RWPE2 (cell line): Measurements from ENCODE around the gene C2orf68.

Experiments
- ATAC-seq: fragments of 200-7000 bp; cut with Tn5 transposase; 3 replicates; pipeline ENCODE4 v1.9.1; 2021; ENCODE audit warnings: low read depth
- DNase-seq: peaks from one replicate; pipeline ENCODE4 v3.0.0-alpha.2; 2020; ENCODE audit warnings: low spot score
- H3K27ac ChIP-seq: fragments of 450-650 bp; 2 replicates; pipeline ENCODE4 v1.5.1; 2017; ENCODE audit warnings: mild to moderate bottlenecking; ENCODE audit not compliant: poor library complexity, severe bottlenecking
- H3K27me3 ChIP-seq: fragments of 250-450 bp; sonication (Bioruptor Pico); 2 replicates; pipeline ENCODE4 v1.5.1; 2021; ENCODE audit warnings: mild to moderate bottlenecking, moderate library complexity; ENCODE audit not compliant: insufficient read depth, poor library complexity, severe bottlenecking
- H3K36me3 ChIP-seq: fragments of 250-450 bp; sonication (Bioruptor Pico); 2 replicates; pipeline ENCODE4 v1.5.1; 2020; ENCODE audit warnings: low read depth, mild to moderate bottlenecking, moderate library complexity
- H3K4me1 ChIP-seq: fragments of 250-450 bp; sonication (Bioruptor Pico); 2 replicates; pipeline ENCODE4 v1.5.1; 2021; ENCODE audit warnings: mild to moderate bottlenecking, moderate library complexity; ENCODE audit not compliant: insufficient read depth, poor library complexity, severe bottlenecking
- H3K4me3 ChIP-seq: fragments of 250-450 bp; sonication (Bioruptor Pico); 2 replicates; pipeline ENCODE4 v1.5.1; 2021; ENCODE audit warnings: mild to moderate bottlenecking, moderate library complexity; ENCODE audit not compliant: severe bottlenecking
- H3K9me3 ChIP-seq: fragments of 250-450 bp; sonication (Bioruptor Pico); 2 replicates; pipeline ENCODE4 v1.5.1; 2021; ENCODE audit warnings: mild to moderate bottlenecking, moderate library complexity; ENCODE audit not compliant: severe bottlenecking
- CTCF ChIP-seq: fragments of 450-650 bp; IDR thresholded peaks from one replicate; pipeline ENCODE4 v1.5.1; 2017; ENCODE audit warnings: mild to moderate bottlenecking, moderate library complexity; ENCODE audit not compliant: poor library complexity, severe bottlenecking

The C2orf68 gene

DNA sequence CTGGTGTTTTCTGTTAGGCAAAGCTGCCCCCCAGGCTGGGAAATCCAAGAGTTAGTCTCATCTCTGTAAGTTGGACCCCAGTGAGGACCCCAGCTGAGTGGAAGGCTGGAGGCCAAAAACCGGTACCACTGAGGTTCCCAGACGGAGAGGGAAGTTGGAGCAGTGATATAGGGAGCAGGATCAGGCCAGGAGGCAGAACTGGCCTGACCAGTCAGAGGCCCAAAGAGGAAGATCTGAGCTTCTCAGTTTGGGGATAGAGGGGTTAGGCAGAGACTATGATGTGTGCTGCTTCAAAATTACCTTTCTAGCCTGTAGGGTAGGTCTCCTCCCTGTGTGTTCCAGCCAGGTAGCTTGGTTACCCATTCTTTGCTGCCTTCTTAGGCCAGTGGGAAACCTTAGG, 20.9 kb downstream of the C2orf68 start:
- no peak for TF ChIP-seq CTCF
- ATAC-seq = no peak
- no peaks in the 10 kb centered on the region for H3K36me3 ChIP-seq
- no peak overlapping the region for H3K4me3 ChIP-seq
- H3K9me3 ChIP-seq = no peaks in the 10 kb centered on the region
- H3K4me1 ChIP-seq = peaks cover 6% of the 10 kb centered on the region
- no peak for DNase-seq
- no peak overlapping the region for H3K27ac ChIP-seq
- H3K27me3 ChIP-seq = no peaks in the 10 kb centered on the region

GRCh38 chr2:85589982-85590791, 21.7 kb downstream of the C2orf68 start:
- no peaks in the 10 kb centered on the region for H3K27me3 ChIP-seq
- ATAC-seq (no peak), DNase-seq (no peak)
- TF ChIP-seq CTCF = no peak
- peaks cover 13% of the 10 kb centered on the region for H3K4me1 ChIP-seq
- no peaks in the 10 kb centered on the region for H3K36me3 ChIP-seq
- H3K9me3 ChIP-seq = no peaks in the 10 kb centered on the region
- H3K27ac ChIP-seq = no peak overlapping the region
- H3K4me3 ChIP-seq = no peak overlapping the region

- Histone ChIP-seq H3K36me3 (no peaks in the 10 kb centered on the region), H3K27me3 (no peaks in the 10 kb centered on the region), H3K27ac (no peak overlapping the region), H3K9me3 (no peaks in the 10 kb centered on the region), H3K4me1 (peaks cover 19% of the 10 kb centered on the region), H3K4me3 (no peak overlapping the region)
- DNase-seq (no peak), ATAC-seq (no peak)
- no peak for TF ChIP-seq CTCF
Measured at GRCh38 chr2:85589181-85589580, 22.7 kb downstream of the C2orf68 start.

DNA sequence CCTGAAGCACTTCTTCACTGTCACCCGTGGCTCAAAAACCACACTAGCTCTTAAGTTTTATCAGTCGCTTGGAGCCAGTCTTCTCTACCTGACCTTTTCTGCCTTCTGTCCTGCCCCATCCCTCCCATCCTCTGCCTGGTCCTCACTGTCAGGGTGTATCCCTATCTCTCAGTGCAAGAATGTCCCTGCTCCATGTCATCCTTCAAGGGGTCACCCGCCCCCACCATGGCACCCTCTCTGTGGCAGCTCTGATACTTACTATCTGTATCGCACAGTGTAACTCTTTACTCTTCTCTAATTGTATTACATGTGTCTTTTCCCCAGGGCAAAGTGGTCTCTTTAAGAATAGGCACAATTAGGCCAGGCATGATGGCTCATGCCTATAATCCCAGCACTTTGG, 23.2 kb downstream of the C2orf68 start:
- H3K27ac ChIP-seq = no peak overlapping the region
- no peak overlapping the region for H3K4me3 ChIP-seq
- no peak for TF ChIP-seq CTCF
- no peaks in the 10 kb centered on the region for H3K36me3 ChIP-seq
- no peaks in the 10 kb centered on the region for H3K9me3 ChIP-seq
- ATAC-seq (no peak), DNase-seq (no peak)
- no peaks in the 10 kb centered on the region for H3K27me3 ChIP-seq
- H3K4me1 ChIP-seq = peaks cover 19% of the 10 kb centered on the region

GRCh38 chr2:85588236-85588635, 23.6 kb downstream of the C2orf68 start:
- no peak for ATAC-seq
- no peak for DNase-seq
- Histone ChIP-seq H3K27me3 (no peaks in the 10 kb centered on the region), H3K4me1 (peaks cover 19% of the 10 kb centered on the region), H3K36me3 (no peaks in the 10 kb centered on the region), H3K4me3 (no peak overlapping the region), H3K27ac (no peak overlapping the region), H3K9me3 (no peaks in the 10 kb centered on the region)
- TF ChIP-seq CTCF = no peak
